Neural cell (in vitro differentiated cells): ENCODE results near the gene IL1RAP.

ENCODE experiments used
- CTCF ChIP-seq: fragments of 450-650 bp; IDR thresholded peaks from 2 replicates; pipeline ENCODE4 v1.5.1; 2014; ENCODE audit warnings: antibody characterized with exemption, mild to moderate bottlenecking, moderate library complexity; ENCODE audit not compliant: poor library complexity, severe bottlenecking
- EP300 ChIP-seq: fragments of 450-650 bp; conservative IDR thresholded peaks from 2 replicates; pipeline ENCODE4 v1.6.1; 2014; ENCODE audit warnings: antibody characterized with exemption, mild to moderate bottlenecking, moderate library complexity; ENCODE audit not compliant: poor library complexity, severe bottlenecking
- EZH2 ChIP-seq: fragments of 200-600, 300-800 bp; shearing (Covaris generic), sonication (generic); IDR thresholded peaks from 2 replicates; pipeline ENCODE4 v1.6.1; 2014; ENCODE audit warnings: antibody characterized with exemption, low read length, borderline replicate concordance, mild to moderate bottlenecking; ENCODE audit not compliant: insufficient read depth, poor library complexity, severe bottlenecking
- MXI1 ChIP-seq: fragments of 450-650 bp; conservative IDR thresholded peaks from 2 replicates; pipeline ENCODE4 v1.6.1; 2014; ENCODE audit warnings: antibody characterized with exemption, mild to moderate bottlenecking; ENCODE audit not compliant: poor library complexity, severe bottlenecking
- POLR2AphosphoS5 ChIP-seq: IDR thresholded peaks from 2 replicates; pipeline ENCODE4 v1.6.1; 2012
- REST ChIP-seq: IDR thresholded peaks from 2 replicates; pipeline ENCODE4 v1.6.1; 2012; ENCODE audit warnings: borderline replicate concordance
- SMC3 ChIP-seq: fragments of 450-650 bp; conservative IDR thresholded peaks from 2 replicates; pipeline ENCODE4 v1.6.1; 2014; ENCODE audit warnings: antibody characterized with exemption, mild to moderate bottlenecking, moderate library complexity; ENCODE audit not compliant: poor library complexity
- TAF1 ChIP-seq: IDR thresholded peaks from 2 replicates; pipeline ENCODE4 v1.6.1; 2012; ENCODE audit warnings: low read depth

- TF ChIP-seq EP300 = no peak
- no peak for TF ChIP-seq SMC3
- no peak for TF ChIP-seq CTCF
- TF ChIP-seq TAF1 = no peak
- TF ChIP-seq EZH2 = no peak
- TF ChIP-seq POLR2AphosphoS5 = no peak
- TF ChIP-seq REST = no peak
- no peak for TF ChIP-seq MXI1
Observed at GRCh38 chr3:190577225-190577624, 63.3 kb downstream of the IL1RAP start.
